Measurements from ENCODE around the gene WBP4.

GRCh38 chr13:41122838-41123237, 61.5 kb downstream of the WBP4 start:
- TF ChIP-seq CTCF (conservative IDR thresholded peaks at IDR 0.05; ENCODE audit: low read length) (no peak), EZH2phosphoT487 (IDR thresholded peaks at IDR 0.05; ENCODE audit: borderline replicate concordance) (no peak)

Data from Loucy (cell line).